Effector CD4-positive, alpha-beta T cell (primary cell): ENCODE results near the gene IL10RA.

ENCODE experiments used
- DNase-seq: peaks from one replicate; pipeline ENCODE4 v3.0.0-alpha.2; 2020

The IL10RA gene

GRCh38 chr11:118008271-118008911 is 22.2 kb downstream of the IL10RA start:
- no peak for DNase-seq

GRCh38 chr11:118009864-118010737 is 23.9 kb downstream of the IL10RA start:
- no peak for DNase-seq

GRCh38 chr11:118010738-118011461 is 24.7 kb downstream of the IL10RA start:
- no peak for DNase-seq

- no peak for DNase-seq
Measured at GRCh38 chr11:118012083-118012669, 26.0 kb downstream of the IL10RA start.

GRCh38 chr11:118014022-118014421 is 27.8 kb downstream of the IL10RA start:
- no peak for DNase-seq

- no peak for DNase-seq
Measured at GRCh38 chr11:118015385-118015841, 29.2 kb downstream of the IL10RA start.

- no peak for DNase-seq
Measured at GRCh38 chr11:118016104-118016503, 29.9 kb downstream of the IL10RA start.

GRCh38 chr11:118017111-118017510 is 30.9 kb downstream of the IL10RA start:
- DNase-seq = no peak

GRCh38 chr11:118017631-118018315 is 31.6 kb downstream of the IL10RA start:
- DNase-seq = no peak

- no peak for DNase-seq
Measured at GRCh38 chr11:118018401-118018800, 32.2 kb downstream of the IL10RA start.

GRCh38 chr11:118021146-118021545 is 35.0 kb downstream of the IL10RA start:
- no peak for DNase-seq

- DNase-seq = no peak
Measured at GRCh38 chr11:118027694-118028093, 41.5 kb downstream of the IL10RA start.

GRCh38 chr11:118028626-118029025 is 42.4 kb downstream of the IL10RA start:
- no peak for DNase-seq

- DNase-seq = no peak
Measured at GRCh38 chr11:118033443-118033842, 47.2 kb downstream of the IL10RA start.

GRCh38 chr11:118042141-118042540 is 55.9 kb downstream of the IL10RA start:
- no peak for DNase-seq

GRCh38 chr11:118042796-118043195 is 56.6 kb downstream of the IL10RA start:
- DNase-seq = no peak

- no peak for DNase-seq
Measured at GRCh38 chr11:118045191-118045590, 59.0 kb downstream of the IL10RA start.

- DNase-seq = peak; percentile 54
Measured at GRCh38 chr11:118046051-118046963, 60.1 kb downstream of the IL10RA start.

- DNase-seq = no peak
Measured at GRCh38 chr11:118046964-118047700, 60.9 kb downstream of the IL10RA start.

GRCh38 chr11:118047749-118048148 is 61.6 kb downstream of the IL10RA start:
- DNase-seq = no peak
